Gastroesophageal sphincter (tissue), 3 donors: ENCODE data around the gene EPS8L2.

ENCODE experiments used
- EP300 ChIP-seq: sonication (generic); formaldehyde crosslinking; IDR thresholded peaks from one replicate; pipeline ENCODE4 v1.6.1; 2017; ENCODE audit warnings: antibody characterized with exemption, mild to moderate bottlenecking
- POLR2A ChIP-seq, 2 donors: fragments of 450-650 bp; IDR thresholded peaks; one replicate each; pipeline ENCODE4 v1.6.1; 2017; ENCODE audit warnings: antibody characterized with exemption in 2 of 2, mild to moderate bottlenecking in 2 of 2, moderate library complexity in 1 of 2
- POLR2AphosphoS5 ChIP-seq: sonication (generic); formaldehyde crosslinking; IDR thresholded peaks from one replicate; pipeline ENCODE4 v1.6.1; 2017; ENCODE audit warnings: antibody characterized with exemption
- TF ChIP-seq, protein P1 (sequence below), 4 experiments: fragments of 200-600 bp in 2 of 4; fragments of 450-650 bp in 2 of 4; sonication (generic) in 1 of 4; IDR thresholded peaks; one replicate each; pipeline ENCODE4 v1.5.1; 2017 to 2019; ENCODE audit warnings: antibody characterized with exemption in 4 of 4, mild to moderate bottlenecking in 2 of 4, moderate library complexity in 2 of 4

DNA sequence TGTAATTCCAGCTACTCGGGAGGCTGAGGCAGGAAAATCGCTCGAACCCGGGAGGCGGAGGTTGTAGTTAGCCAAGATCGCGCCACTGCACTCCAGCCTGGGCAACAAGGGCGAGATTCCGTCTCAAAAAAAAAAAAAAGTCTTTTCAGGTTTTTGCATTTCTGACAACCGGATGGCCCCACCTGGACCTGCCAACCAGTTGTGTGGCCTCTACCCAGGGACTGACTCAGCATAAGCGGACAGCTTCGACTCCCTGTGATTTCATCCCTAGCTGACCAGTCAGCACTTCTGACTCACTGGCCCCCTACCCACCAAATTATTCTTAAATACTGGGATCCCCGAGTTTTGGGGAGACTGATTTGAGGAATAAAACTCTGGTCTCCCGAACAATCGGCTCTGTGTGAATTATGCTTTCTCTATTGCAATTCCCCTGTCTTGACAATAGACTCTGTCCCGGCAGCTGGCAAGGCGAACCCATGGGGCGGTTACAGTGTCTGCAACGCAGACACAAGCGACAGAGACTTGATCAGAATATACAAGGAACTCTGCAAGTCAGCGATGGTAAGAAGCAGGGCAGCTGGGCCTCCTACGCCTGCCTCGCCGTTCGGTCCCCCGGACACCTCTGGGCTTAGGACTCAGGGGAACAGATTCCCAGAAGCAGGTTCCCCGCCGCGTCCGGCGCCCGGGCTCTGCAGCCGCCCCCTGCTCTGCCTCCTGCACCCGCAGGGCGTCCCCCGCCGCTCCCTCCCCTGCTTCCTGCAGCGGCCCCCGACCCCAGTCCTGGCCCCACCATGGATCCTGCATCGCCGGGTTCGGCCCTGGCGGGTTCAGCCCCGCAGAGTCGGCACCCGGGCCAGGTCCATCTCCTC, 40.5 kb downstream of the EPS8L2 start:
- TF ChIP-seq, protein P1, sequence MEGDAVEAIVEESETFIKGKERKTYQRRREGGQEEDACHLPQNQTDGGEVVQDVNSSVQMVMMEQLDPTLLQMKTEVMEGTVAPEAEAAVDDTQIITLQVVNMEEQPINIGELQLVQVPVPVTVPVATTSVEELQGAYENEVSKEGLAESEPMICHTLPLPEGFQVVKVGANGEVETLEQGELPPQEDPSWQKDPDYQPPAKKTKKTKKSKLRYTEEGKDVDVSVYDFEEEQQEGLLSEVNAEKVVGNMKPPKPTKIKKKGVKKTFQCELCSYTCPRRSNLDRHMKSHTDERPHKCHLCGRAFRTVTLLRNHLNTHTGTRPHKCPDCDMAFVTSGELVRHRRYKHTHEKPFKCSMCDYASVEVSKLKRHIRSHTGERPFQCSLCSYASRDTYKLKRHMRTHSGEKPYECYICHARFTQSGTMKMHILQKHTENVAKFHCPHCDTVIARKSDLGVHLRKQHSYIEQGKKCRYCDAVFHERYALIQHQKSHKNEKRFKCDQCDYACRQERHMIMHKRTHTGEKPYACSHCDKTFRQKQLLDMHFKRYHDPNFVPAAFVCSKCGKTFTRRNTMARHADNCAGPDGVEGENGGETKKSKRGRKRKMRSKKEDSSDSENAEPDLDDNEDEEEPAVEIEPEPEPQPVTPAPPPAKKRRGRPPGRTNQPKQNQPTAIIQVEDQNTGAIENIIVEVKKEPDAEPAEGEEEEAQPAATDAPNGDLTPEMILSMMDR (IDR thresholded peaks at IDR 0.05) = no peak
- TF ChIP-seq POLR2A (IDR thresholded peaks at IDR 0.05) = no peak
- no peak for TF ChIP-seq POLR2AphosphoS5
- TF ChIP-seq EP300 = no peak
